H9 (cell line): ENCODE measurements around the gene COMMD9. TPM values are rescaled to one million over a fixed set of nuclear protein-coding genes. Genes with fewer than 3 reads are reported as not detected.

Experiments
- DNase-seq: peaks from one replicate; pipeline ENCODE4 v3.0.0-alpha.2; 2017
- H2AFZ ChIP-seq: one replicate; pipeline ENCODE4 v1.6.1; 2013; ENCODE audit warnings: mild to moderate bottlenecking, low read length, control low read depth, moderate library complexity
- H2AK5ac ChIP-seq: 2 replicates; pipeline ENCODE4 v1.6.1; 2013; ENCODE audit warnings: low read length, control low read depth, mixed read lengths; ENCODE audit not compliant: insufficient read length
- H2BK120ac ChIP-seq: one replicate; pipeline ENCODE4 v1.6.1; 2013; ENCODE audit warnings: low read depth, mild to moderate bottlenecking, low read length, control low read depth, inconsistent platforms; ENCODE audit not compliant: poor library complexity, severe bottlenecking
- H2BK12ac ChIP-seq: 2 replicates; pipeline ENCODE4 v1.6.1; 2013; ENCODE audit warnings: low read length, control low read depth, mixed read lengths, low read depth; ENCODE audit not compliant: insufficient read length
- H2BK15ac ChIP-seq: 2 replicates; pipeline ENCODE4 v1.6.1; 2013; ENCODE audit warnings: low read depth, low read length, control low read depth
- H2BK20ac ChIP-seq: one replicate; pipeline ENCODE4 v1.6.1; 2013; ENCODE audit warnings: low read depth, mild to moderate bottlenecking, low read length, control low read depth, inconsistent platforms; ENCODE audit not compliant: poor library complexity, severe bottlenecking
- H2BK5ac ChIP-seq: 2 replicates; pipeline ENCODE4 v1.6.1; 2013; ENCODE audit warnings: low read length, control low read depth, mixed read lengths; ENCODE audit not compliant: insufficient read length
- H3K14ac ChIP-seq: 2 replicates; pipeline ENCODE4 v1.6.1; 2013; ENCODE audit warnings: low read length, control low read depth; ENCODE audit not compliant: insufficient read depth
- H3K18ac ChIP-seq: 2 replicates; pipeline ENCODE4 v1.6.1; 2013; ENCODE audit warnings: low read depth, mild to moderate bottlenecking, mixed read lengths, low read length, control low read depth; ENCODE audit not compliant: insufficient read length
- H3K23ac ChIP-seq: 2 replicates; pipeline ENCODE4 v1.6.1; 2013; ENCODE audit warnings: low read length, control low read depth, mixed read lengths, low read depth; ENCODE audit not compliant: insufficient read length
- H3K23me2 ChIP-seq: 2 replicates; pipeline ENCODE4 v1.6.1; 2013; ENCODE audit warnings: low read depth, mild to moderate bottlenecking, mixed read lengths, low read length, control low read depth; ENCODE audit not compliant: insufficient read length, poor library complexity, severe bottlenecking
- H3K27ac ChIP-seq: 2 replicates; pipeline ENCODE4 v1.5.1; 2013; ENCODE audit warnings: low read length, control low read depth, mixed read lengths, low read depth; ENCODE audit not compliant: insufficient read length
- H3K27me3 ChIP-seq: 2 replicates; pipeline ENCODE4 v1.6.1; 2013; ENCODE audit warnings: low read length, control low read depth, inconsistent platforms; ENCODE audit not compliant: insufficient read depth
- H3K4ac ChIP-seq: 2 replicates; pipeline ENCODE4 v1.6.1; 2013; ENCODE audit warnings: low read depth, mild to moderate bottlenecking, control low read depth, inconsistent platforms, low read length, moderate library complexity
- H3K4me1 ChIP-seq: 2 replicates; pipeline ENCODE4 v1.6.1; 2013; ENCODE audit warnings: low read length, control low read depth, inconsistent platforms; ENCODE audit not compliant: insufficient read depth
- H3K4me2 ChIP-seq: 2 replicates; pipeline ENCODE4 v1.6.1; 2013; ENCODE audit warnings: low read length, control low read depth, mixed read lengths; ENCODE audit not compliant: insufficient read length, insufficient read depth
- H3K56ac ChIP-seq: 2 replicates; pipeline ENCODE4 v1.6.1; 2013; ENCODE audit warnings: low read depth, mild to moderate bottlenecking, mixed read lengths, low read length, control low read depth; ENCODE audit not compliant: insufficient read length
- H3K79me1 ChIP-seq: 2 replicates; pipeline ENCODE4 v1.6.1; 2013; ENCODE audit warnings: low read depth, mild to moderate bottlenecking, moderate library complexity, low read length, control low read depth, inconsistent platforms; ENCODE audit not compliant: insufficient read depth, poor library complexity, severe bottlenecking
- H3K79me2 ChIP-seq: 2 replicates; pipeline ENCODE4 v1.6.1; 2013; ENCODE audit warnings: low read length, control low read depth, inconsistent platforms; ENCODE audit not compliant: insufficient read depth
- H3K9ac ChIP-seq: 2 replicates; pipeline ENCODE4 v1.6.1; 2013; ENCODE audit warnings: low read length, control low read depth, mixed read lengths; ENCODE audit not compliant: insufficient read length; ENCODE audit errors: extremely low read depth
- H3K9me3 ChIP-seq: one replicate; pipeline ENCODE4 v1.6.1; 2013; ENCODE audit warnings: low read depth, low read length, inconsistent platforms; ENCODE audit not compliant: control insufficient read depth
- H3T11ph ChIP-seq: one replicate; pipeline ENCODE4 v1.6.1; 2013; ENCODE audit warnings: mild to moderate bottlenecking, low read length, control low read depth, inconsistent platforms
- H4K20me1 ChIP-seq: one replicate; pipeline ENCODE4 v1.6.1; 2013; ENCODE audit not compliant: control insufficient read depth, insufficient read length, insufficient read depth
- H4K5ac ChIP-seq: 2 replicates; pipeline ENCODE4 v1.6.1; 2013; ENCODE audit warnings: low read depth, mild to moderate bottlenecking, mixed read lengths, low read length, control low read depth; ENCODE audit not compliant: insufficient read length
- H4K8ac ChIP-seq: replicated peaks from 2 replicates; pipeline ENCODE4 v1.6.1; 2013; ENCODE audit warnings: low read length, control low read depth, mixed read lengths, low read depth; ENCODE audit not compliant: insufficient read length
- H4K91ac ChIP-seq: 2 replicates; pipeline ENCODE4 v1.6.1; 2013; ENCODE audit warnings: low read depth, mild to moderate bottlenecking, moderate library complexity, mixed read lengths, low read length, control low read depth; ENCODE audit not compliant: insufficient read length
- H3K27ac Mint-ChIP-seq, 3 experiments: 2 replicates in 2 of 3; 3 replicates in 1 of 3; pipeline ENCODE4 v1.8.0; 2020 to 2021; ENCODE audit warnings: mixed read lengths in 3 of 3, mild to moderate bottlenecking in 1 of 3, moderate library complexity in 1 of 3
- H3K27me3 Mint-ChIP-seq: 2 replicates; pipeline ENCODE4 v1.8.0; 2021; ENCODE audit warnings: low read depth, mild to moderate bottlenecking, moderate library complexity, mixed read lengths
- H3K36me3 Mint-ChIP-seq, 3 experiments: 2 replicates in 2 of 3; 3 replicates in 1 of 3; pipeline ENCODE4 v1.8.0; 2020 to 2021; ENCODE audit warnings: low read depth in 3 of 3, mixed read lengths in 3 of 3; ENCODE audit not compliant: insufficient read depth in 1 of 3
- H3K4me1 Mint-ChIP-seq, 2 experiments: 2 replicates each; pipeline ENCODE4 v1.8.0; 2020; ENCODE audit warnings: mixed read lengths in 2 of 2
- H3K4me3 Mint-ChIP-seq, 2 experiments: 2 replicates in 1 of 2; 3 replicates in 1 of 2; pipeline ENCODE4 v1.8.0; 2020 to 2021; ENCODE audit warnings: mild to moderate bottlenecking in 2 of 2, mixed read lengths in 2 of 2, moderate library complexity in 1 of 2
- H3K9me3 Mint-ChIP-seq, 2 experiments: 2 replicates in 1 of 2; 3 replicates in 1 of 2; pipeline ENCODE4 v1.8.0; 2020; ENCODE audit warnings: mild to moderate bottlenecking in 2 of 2, mixed read lengths in 2 of 2, moderate library complexity in 1 of 2
- CTCF ChIP-seq: fragments of 200-600 bp; sonication (generic); conservative IDR thresholded peaks from 3 replicates; pipeline ENCODE4 v1.8.0; 2021; ENCODE audit warnings: antibody characterized with exemption, mild to moderate bottlenecking
- WGBS: extraction: QIAGEN DNeasy Blood & Tissue Kit; methylation state at CpG from one replicate; pipeline ENCODE4 v1.1.7; 2013; ENCODE audit warnings: missing lambda C conversion rate, low lambda C conversion rate, mixed read lengths; ENCODE audit not compliant: insufficient read length; ENCODE audit errors: extremely low coverage; 5-methylcytosine and 5-hydroxymethylcytosine counted together
- total RNA-seq: library from RNA; stranded (reverse); gene quantifications from 2 replicates; pipeline ENCODE4 v1.2.1, GENCODE V29; 2021

The COMMD9 gene
- total RNA-seq, 1 experiment from 2014 or later = 47.0 TPM

- no peaks in the 10 kb centered on the region for H3K27me3 ChIP-seq
- no peak overlapping the region for H3K14ac ChIP-seq
- H2BK20ac ChIP-seq = no peak overlapping the region
- no peak overlapping the region for H3T11ph ChIP-seq
- H3K9me3 ChIP-seq = no peaks in the 10 kb centered on the region
- TF ChIP-seq CTCF = no peak
- H3K79me1 ChIP-seq = no peaks in the 10 kb centered on the region
- no peak overlapping the region for H3K23ac ChIP-seq
- H3K56ac ChIP-seq = no peak overlapping the region
- H4K20me1 ChIP-seq = no peaks in the 10 kb centered on the region
- no peak overlapping the region for H4K5ac ChIP-seq
- no peak overlapping the region for H3K4me2 ChIP-seq
- no peak overlapping the region for H2BK15ac ChIP-seq
- no peak overlapping the region for H2BK120ac ChIP-seq
- DNase-seq = no peak
- H3K9ac ChIP-seq = no peak overlapping the region
- no peaks in the 10 kb centered on the region for H3K23me2 ChIP-seq
- Mint-ChIP-seq H3K27me3 (peaks cover 4% of the 10 kb centered on the region), H3K4me1 (peaks cover 0 to 4% of the 10 kb centered on the region in 2 experiments; a peak in 1 of 4 replicates), H3K36me3 (peaks cover 0 to 7% (median 0%) of the 10 kb centered on the region in 3 experiments; a peak in 2 of 7 replicates), H3K27ac (no peak overlapping the region), H3K9me3 (no peaks in the 10 kb centered on the region), H3K4me3 (no peak overlapping the region)
- no peak overlapping the region for H3K18ac ChIP-seq
- H3K27ac ChIP-seq = no peak overlapping the region
- H3K79me2 ChIP-seq = no peaks in the 10 kb centered on the region
- H2AK5ac ChIP-seq = no peak overlapping the region
- no peak overlapping the region for H2BK5ac ChIP-seq
- no peaks in the 10 kb centered on the region for H3K4me1 ChIP-seq
- no CpG with 5 or more reads among the region's 1 CpG for WGBS
- H3K4ac ChIP-seq = no peak overlapping the region
- no peak overlapping the region for H2BK12ac ChIP-seq
- H2AFZ ChIP-seq = no peak overlapping the region
- no peak overlapping the region for H4K8ac ChIP-seq
- H4K91ac ChIP-seq = no peak overlapping the region
These were observed 44.2 kb upstream of the COMMD9 start for GRCh38 chr11:36333468-36333867.
